Measurements from ENCODE around the gene ZNF580.

GRCh38 chr19:55681131-55682092 is 40.6 kb downstream of the ZNF580 start:
- TF ChIP-seq EZH2phosphoT487 (IDR thresholded peaks at IDR 0.05; ENCODE audit: borderline replicate concordance) (no peak), CTCF (conservative IDR thresholded peaks at IDR 0.05; ENCODE audit: low read length) (no peak)

All from Loucy (cell line).